ENCODE results near the gene CASP4.
A peak's percentile ranks its signal among the peaks of the same experiment; 100 is the strongest.

- TF ChIP-seq CTCF (IDR thresholded peaks at IDR 0.05) (no peak), POLR2A (IDR thresholded peaks at IDR 0.05) (no peak), POLR2AphosphoS5 (IDR thresholded peaks at IDR 0.05) (peak in 3 of 4 donors; percentile 27 to 60 (median 45)), EP300 (IDR thresholded peaks at IDR 0.05) (no peak)
Measured at GRCh38 chr11:104918113-104918824, 50.1 kb downstream of the CASP4 start.
